Kidney capillary endothelial cell (primary cell): ENCODE measurements around the gene NDUFS2.

Experiments used
- DNase-seq: peaks from one replicate; pipeline ENCODE4 v3.0.0-alpha.2; 2018; ENCODE audit warnings: low spot score

The NDUFS2 gene

GRCh38 chr1:161196111-161196510, 6.1 kb upstream of the NDUFS2 start:
- no peak for DNase-seq

- DNase-seq, result no peak
Measured at GRCh38 chr1:161196521-161197451, 5.4 kb upstream of the NDUFS2 start.

- no peak for DNase-seq
Measured at GRCh38 chr1:161197560-161198193, 4.5 kb upstream of the NDUFS2 start.

GRCh38 chr1:161198194-161198896, 3.8 kb upstream of the NDUFS2 start:
- DNase-seq, result no peak

- DNase-seq, result peak; percentile 83
Measured at GRCh38 chr1:161198897-161199431, 3.2 kb upstream of the NDUFS2 start, which contains the start of gene ADAMTS4. Gene ADAMTS4 (minus strand): TSS chr1:161199054. CDS start chr1:161198627, 427 bp downstream.

- DNase-seq, result peak; percentile 55
Measured at GRCh38 chr1:161199506-161200139, 2.5 kb upstream of the NDUFS2 start.

- DNase-seq, result peak; percentile 80
Measured at GRCh38 chr1:161200421-161200991, 1.7 kb upstream of the NDUFS2 start.

- DNase-seq, result peak; percentile 90
Measured at GRCh38 chr1:161200992-161201835, 953 bp upstream of the NDUFS2 start.

GRCh38 chr1:161206411-161207140, 4.4 kb downstream of the NDUFS2 start:
- DNase-seq, result no peak

GRCh38 chr1:161207173-161207572, 5.0 kb downstream of the NDUFS2 start:
- no peak for DNase-seq

GRCh38 chr1:161209790-161210409, 7.7 kb downstream of the NDUFS2 start:
- DNase-seq, result peak; percentile 66

GRCh38 chr1:161214369-161214768, 12.2 kb downstream of the NDUFS2 start:
- DNase-seq, result no peak

- DNase-seq, result no peak
Measured at GRCh38 chr1:161215076-161215475, 12.9 kb downstream of the NDUFS2 start, which contains the start of gene FCER1G. Gene FCER1G (plus strand): TSS chr1:161215295. CDS start chr1:161215322, 27 bp downstream.

GRCh38 chr1:161216945-161217712, 15.0 kb downstream of the NDUFS2 start:
- DNase-seq, result peak; percentile 70

- no peak for DNase-seq
Measured at GRCh38 chr1:161217831-161218230, 15.7 kb downstream of the NDUFS2 start.

- DNase-seq, result no peak
Measured at GRCh38 chr1:161218301-161219077, 16.3 kb downstream of the NDUFS2 start.

GRCh38 chr1:161219078-161219892, 17.1 kb downstream of the NDUFS2 start:
- no peak for DNase-seq
